Measurements from ENCODE around the gene HPS5.

DNA sequence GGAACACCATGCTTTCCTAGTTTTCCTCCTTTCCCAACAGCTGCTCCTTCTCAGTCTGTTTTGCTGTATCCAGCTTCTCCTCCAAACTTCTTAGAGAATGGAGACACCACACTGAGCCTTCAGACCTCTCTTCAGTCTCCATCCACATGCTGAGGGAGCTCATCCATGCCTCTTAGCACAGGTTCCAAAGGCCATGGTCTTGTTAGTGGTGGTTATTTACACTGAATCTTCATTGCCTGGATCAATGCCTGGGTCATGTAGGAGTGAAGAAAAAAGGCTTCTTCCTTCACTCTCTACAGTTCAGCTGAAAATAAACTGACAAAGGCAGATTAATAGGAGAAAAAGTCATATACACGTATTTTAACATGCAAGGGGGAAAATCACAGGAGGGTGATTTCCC lies 82.3 kb downstream of the HPS5 start:
- TF ChIP-seq CTCF (conservative IDR thresholded peaks at IDR 0.05; ENCODE audit: low read depth, low read length) (no peak), EZH2 (IDR thresholded peaks at IDR 0.05; ENCODE audit: borderline replicate concordance, low read depth, low read length, poor library complexity, severe bottlenecking) (no peak)
